HG03025 (cell line): ENCODE measurements around the gene PLA2G4B.

Source experiments
- ATAC-seq: cut with Tn5 transposase; IDR thresholded peaks from one replicate; pipeline ENCODE4 v1.9.1; 2021; ENCODE audit warnings: mild to moderate bottlenecking, moderate library complexity; ENCODE audit not compliant: unreplicated experiment, low FRiP score

The PLA2G4B gene

DNA sequence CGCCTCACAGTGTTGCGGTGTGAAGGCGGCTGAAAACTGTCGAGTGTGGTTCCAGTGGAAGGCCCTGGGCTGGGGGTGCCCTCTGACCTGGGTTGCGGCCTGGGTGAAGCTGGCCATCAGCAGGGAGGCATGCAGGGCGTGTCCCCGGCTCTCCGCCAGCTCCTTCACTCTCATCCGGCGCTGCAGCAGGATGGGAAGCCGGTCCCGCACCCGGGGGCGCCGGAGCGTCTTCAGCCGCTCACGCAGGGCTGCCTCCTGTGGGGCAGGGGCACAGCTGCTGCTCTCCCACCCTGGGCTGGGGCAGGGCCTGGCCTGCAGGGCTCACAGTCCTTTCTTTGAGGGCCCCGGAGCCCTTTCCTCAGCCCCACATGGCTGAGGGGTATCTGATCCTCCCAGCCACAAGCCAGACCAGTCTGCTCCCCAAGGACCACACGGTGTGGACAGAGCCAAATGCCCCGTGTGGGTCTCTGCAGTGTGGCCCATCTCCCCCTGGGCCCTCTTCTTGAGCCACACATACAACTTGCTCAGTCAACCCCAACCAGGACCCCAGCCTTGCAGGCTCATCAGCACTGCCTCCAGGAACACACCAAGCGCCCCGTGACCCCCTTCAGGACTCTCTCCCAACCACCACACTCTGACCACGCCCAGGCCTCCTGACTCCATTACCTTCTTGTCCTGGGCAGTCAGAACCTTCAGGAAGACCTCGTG lies 28.4 kb downstream of the PLA2G4B start:
- ATAC-seq = no peak

DNA sequence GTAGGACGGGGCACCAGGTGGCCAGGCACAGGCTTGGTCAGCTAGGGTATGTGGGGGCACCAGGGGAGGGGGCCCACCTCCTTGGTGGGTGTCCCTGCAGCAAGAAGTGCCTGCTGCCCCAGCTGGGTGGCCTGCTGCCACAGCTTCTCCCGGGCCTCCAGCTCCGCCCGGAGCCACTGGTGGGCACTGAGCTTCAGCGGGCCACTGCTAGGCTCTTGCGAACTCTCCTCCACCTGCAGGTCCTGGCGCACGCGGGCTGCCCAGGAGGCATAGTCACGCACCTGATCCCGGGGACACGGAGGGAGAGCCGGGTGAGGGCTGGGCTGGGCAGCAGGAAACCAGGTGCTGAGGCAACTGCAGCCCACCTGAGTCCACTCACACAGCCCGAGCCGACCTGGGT lies 29.7 kb downstream of the PLA2G4B start:
- ATAC-seq = no peak

DNA sequence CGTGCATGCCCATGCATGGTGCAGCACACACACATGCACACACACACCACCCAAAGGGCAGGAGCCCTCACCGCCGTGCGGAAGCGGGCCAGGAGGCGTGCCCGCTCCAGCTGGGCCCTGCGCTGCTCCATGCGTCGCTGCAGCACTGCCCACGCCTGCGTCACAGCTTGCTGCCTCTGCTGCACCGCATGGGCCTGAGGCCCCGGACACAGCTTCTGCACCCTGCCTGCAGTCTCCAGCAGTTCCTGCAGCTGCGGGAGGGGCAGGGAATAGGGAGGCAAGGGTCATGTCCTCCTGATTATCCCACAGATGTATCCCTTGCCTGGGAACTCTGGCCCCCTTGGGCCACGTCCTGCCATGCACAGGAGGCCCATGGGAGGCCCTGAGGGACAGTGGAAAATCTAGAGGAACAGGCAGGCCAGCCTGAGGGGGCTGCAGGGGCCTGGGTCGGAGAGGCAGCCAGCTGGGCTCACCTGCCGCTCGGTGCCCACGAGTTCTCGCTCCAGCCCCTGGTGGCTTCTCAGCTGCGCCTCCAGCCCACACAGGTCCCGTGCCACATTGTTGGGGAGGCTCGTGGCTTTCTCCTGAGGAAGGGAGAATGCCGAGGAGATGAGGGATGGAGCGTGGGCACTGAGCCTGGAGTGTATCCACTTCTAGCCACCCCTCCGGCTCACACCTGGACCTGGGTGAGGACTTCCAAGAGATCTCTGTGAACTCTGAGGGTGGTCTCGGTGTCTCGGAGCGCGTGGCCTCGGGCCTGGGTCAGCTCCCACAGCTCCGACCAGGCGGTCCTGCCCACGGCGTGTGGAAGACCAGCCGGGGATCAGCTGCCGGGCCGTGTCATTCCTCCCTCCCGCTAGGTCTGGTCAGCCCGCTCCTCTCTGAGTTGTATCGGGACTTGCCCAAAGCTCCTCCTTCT lies 31.4 kb downstream of the PLA2G4B start:
- no peak for ATAC-seq

GRCh38 chr15:41870689-41871081 lies 32.0 kb downstream of the PLA2G4B start:
- no peak for ATAC-seq

DNA sequence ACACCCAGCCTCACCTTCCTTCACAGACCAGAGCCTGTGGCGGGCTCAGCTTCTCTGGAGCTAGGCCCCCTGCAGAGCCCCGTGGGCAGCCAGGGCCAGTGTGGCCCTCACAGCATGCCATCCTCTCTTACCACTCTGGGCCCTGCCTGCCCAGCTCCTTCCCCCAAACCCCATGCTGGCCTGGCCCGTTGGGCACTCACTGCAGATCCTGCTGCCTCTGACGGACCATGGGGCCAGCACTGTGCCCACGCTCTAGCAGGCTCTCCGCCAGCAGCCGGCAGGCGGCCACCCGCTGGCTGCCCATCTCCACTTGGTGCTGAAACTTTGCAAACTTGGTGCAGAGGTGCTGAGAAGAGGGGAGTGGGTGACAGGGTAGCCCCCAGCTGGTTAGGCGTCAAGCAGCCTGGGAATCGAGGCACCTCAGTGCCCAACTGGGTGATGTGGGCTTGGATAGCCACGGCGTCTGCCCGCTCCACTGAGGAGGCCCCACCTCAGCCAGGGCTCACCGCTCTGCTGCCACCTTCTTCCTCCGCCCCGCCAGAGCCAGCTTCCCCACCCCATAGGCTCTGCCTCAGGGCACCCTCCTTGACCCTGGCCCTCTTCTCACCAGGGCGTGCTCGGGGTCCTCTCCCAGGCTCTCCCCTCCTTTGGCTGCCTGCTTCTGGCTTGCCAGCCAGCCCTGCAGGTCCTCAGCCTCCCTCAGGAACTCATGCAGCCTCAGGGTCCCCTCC lies 32.7 kb downstream of the PLA2G4B start:
- ATAC-seq = no peak

GRCh38 chr15:41872166-41872747 lies 33.6 kb downstream of the PLA2G4B start:
- ATAC-seq = no peak

DNA sequence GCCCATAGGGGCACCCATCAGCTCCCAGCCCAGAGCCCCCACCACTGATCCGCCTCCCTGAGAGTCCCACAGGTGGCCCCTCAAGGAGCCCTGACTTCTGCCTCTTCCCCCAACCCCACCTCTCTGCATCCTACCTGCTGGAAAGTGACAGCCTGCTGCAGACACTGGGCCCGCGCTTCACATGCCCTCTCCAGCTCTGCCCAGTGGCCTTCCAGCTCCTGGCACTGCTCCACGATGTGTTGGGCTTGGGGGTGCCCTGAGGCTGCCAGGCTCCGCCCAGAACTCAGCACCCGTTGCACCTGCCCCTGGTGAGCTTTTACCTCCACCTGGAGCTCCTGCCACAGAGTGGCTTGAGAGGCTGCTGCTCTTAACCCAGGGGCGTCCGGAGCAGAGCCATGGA lies 35.1 kb downstream of the PLA2G4B start:
- no peak for ATAC-seq

GRCh38 chr15:41874736-41875135 lies 36.1 kb downstream of the PLA2G4B start:
- ATAC-seq = no peak

- no peak for ATAC-seq
Observed at GRCh38 chr15:41876007-41876406, 37.4 kb downstream of the PLA2G4B start.

- no peak for ATAC-seq
Observed at GRCh38 chr15:41876689-41877088, 38.0 kb downstream of the PLA2G4B start.

- ATAC-seq = no peak
Observed at GRCh38 chr15:41877631-41878354, 39.1 kb downstream of the PLA2G4B start.

GRCh38 chr15:41878355-41878699 lies 39.7 kb downstream of the PLA2G4B start:
- no peak for ATAC-seq

DNA sequence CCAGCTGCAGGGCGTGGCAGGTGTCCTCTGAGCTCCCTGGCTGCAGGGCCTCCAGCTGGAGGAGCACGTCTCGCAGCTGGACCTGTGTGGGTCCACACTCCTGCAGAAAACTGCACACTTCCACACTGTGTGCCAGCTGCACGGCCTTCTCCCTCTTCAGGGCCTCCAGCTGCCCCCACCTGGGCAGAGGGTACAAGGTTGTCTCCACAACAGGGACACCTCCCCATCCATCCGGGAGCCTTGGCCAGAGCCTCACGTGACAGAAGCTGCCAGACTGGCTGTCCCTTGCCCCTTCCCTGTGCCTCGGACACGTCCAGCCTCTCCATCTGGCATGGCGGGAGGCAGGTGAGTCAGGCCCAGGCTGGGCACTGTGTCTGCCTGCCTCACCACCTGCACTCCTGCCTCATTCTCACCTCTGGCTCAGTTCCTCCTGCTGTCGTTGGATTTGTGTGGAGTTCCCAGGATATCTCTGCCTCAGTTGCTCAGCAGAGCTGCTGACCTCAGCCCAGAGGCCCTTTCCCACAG lies 40.7 kb downstream of the PLA2G4B start:
- ATAC-seq = no peak

GRCh38 chr15:41880156-41880877 lies 41.7 kb downstream of the PLA2G4B start:
- ATAC-seq = no peak

GRCh38 chr15:41881086-41881485 lies 42.4 kb downstream of the PLA2G4B start:
- ATAC-seq = no peak

DNA sequence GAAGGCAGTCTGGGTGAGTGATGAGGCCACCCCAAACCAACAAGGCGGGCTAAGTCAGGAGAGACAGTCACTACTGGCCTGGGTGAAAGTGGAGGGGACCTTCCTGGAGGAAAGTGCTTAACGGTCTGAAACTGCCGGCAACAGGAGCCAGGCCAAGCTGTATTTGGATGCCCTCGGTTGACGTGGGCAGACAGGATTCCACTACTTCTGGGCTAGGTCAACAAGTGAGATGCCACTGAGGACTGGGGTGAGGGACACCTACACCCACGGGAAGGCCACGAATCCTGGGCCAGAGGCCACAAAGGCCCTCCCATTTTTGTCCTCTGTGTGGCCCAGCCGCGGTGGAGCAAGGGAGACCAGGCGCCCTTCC lies 42.9 kb downstream of the PLA2G4B start:
- no peak for ATAC-seq

DNA sequence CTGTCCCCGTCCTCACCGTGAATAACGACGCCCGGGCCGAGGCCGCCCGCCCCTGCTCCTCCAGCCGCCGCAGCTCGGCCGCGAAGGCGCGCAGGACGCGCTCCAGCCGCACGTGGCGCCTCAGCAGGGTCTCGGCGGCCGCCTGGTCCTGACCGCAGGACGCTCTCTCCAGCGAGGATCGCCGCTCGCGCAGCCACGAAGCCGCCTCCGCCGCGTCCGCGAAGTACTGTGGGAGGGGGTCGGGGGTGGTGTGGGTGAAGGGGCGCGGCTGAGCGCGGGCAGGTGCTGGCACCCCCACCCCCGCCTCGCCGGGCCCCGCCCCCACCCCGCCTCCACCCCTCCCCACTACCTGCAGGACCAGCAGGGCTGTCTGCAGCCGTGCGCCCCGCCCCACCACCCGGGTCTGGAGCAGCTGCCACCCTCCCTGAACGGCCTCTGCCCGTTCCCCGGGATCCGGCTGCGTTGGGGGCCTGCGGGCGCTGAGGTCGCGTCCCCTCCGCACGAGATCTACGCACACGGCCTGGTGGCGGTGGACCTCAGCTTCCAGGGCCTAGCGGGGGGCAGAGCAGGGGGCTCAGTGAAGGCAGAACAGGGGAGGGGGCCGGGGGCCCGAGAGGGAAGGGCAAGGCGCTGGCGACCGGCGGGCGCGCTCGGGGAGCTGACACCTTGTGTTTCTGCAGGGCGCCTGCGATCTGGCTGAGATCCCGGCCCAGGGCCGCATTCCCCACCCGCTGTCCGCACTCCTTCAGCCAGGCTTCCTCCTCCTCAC lies 43.5 kb downstream of the PLA2G4B start:
- ATAC-seq = no peak

DNA sequence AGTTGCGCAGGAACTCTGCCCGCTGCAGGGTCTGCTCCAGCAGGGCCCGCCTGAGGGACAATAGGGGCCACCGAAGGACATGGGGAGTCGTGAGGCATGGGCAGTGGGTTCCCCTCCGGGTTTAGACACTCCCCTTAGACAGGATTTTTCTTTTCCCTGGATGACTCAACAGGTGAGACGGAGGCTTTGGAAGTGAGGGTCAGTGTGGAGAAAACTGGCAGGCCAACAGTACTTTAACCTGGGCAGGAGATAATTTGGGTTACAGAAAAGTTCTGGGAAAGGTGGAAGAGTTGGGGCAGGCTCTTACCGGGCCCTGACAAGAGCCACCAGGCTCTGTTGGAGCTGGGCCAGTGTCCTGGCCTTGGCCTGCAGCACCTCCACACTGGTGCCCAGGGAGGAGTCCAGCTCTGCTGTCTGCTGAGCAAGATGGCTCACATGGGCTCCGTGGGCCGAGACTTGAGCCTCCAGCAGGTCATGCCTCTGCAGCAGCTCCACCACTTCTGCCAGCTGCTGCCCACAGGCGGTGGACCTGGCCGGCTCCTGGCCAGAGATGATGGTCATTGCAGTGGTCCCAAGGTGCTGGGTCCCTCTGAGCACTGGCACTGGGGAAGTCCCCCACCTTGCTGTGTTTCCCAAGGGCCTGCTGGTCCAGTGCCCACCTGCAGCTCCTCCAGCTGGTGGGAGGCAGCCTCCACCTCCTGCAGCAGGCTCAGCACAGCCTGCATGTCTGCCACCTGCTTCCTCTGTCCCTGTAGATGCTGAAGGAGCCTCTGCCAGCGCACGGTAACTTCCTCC lies 44.2 kb downstream of the PLA2G4B start:
- no peak for ATAC-seq
